Measurements from ENCODE around the gene TARDBP.
"Not testable (repeated sequence)": the region's sequence is repeated elsewhere in the genome, so short reads cannot be mapped to it uniquely, and the experiment has no call there.

TARDBP gene

DNA sequence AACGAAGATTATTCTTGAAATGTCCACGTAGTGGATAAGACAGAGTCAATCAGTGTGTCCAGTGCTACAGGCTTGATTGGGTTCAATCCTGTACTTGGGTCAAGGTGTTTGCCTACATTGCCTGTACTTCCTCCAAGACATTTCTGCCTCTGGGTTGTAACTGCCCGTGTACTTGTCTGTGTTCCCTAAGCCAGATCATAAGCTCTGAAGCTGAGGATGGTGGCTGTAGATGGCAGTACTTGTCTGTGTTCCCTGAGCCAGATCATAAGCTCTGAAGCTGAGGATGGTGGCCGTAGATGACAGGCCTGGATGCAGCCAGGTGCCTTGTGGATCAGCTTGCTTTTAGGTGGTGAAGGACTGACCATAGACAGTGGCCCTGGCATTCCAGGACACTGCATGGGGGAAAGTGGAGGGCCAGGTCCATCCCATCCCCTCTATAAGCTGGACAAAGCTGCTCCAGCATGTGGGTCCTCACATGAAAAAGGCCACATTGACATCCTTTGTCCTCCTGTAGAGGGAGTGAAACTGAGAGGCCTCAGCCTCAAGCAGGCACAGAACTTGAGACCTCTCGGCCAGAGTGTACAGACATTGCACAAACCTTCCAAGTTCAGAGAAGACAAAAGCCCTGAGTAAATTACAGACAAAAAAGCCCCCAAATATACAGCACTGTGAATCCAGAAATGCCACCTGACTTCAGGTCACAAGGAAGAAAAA is 49.4 kb downstream of the TARDBP start:
- no peak for DNase-seq

DNA sequence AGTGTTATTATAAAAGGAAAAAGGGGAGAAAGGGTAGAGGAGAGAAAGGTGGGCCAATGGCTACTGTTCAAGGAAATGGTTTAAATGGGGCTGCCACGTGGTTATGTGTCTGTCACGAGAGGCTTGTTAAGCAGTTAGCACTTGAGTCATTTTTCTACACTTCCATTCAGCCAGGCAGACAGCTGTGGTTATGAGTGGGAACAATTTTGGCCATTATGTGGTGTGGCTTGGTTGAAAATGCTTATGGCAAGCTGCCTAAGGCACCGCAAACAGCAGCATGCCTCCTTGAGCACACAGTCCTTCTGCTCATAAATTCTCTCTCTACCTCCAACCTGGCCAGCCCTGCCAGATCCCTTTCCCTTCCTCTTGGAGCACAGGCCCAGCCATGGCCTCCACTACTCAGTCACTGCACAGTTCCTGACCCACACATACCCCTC is 50.5 kb downstream of the TARDBP start:
- no peak for DNase-seq

- not testable (repeated sequence) for DNase-seq
Measured at GRCh38 chr1:11063937-11064537, 51.6 kb downstream of the TARDBP start.

GRCh38 chr1:11064942-11065341 is 52.5 kb downstream of the TARDBP start:
- no peak for DNase-seq

- no peak for DNase-seq
Measured at GRCh38 chr1:11065796-11066195, 53.3 kb downstream of the TARDBP start.

GRCh38 chr1:11067716-11068599 is 55.5 kb downstream of the TARDBP start:
- no peak for DNase-seq

- no peak for DNase-seq
Measured at GRCh38 chr1:11068600-11069473, 56.4 kb downstream of the TARDBP start.

DNA sequence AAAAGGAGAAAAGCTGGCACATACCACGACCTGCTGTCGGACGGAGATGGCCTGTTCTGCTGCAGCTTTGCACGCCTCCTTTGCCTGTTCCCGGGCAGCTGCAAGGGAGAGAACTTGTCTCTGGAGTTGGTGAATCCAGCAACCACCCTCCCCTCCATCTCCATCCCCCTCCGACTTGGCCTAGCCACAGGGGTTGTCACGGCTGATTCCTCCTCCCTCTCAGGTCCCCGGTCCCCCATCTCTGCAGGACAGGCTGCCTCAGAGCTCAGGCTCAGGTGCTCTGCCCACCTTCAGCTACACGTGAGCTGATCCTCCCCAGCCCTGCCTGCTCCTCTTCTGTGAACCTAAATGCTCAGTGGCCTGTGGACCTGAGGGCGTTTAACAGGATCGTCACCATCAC is 58.4 kb downstream of the TARDBP start:
- no peak for DNase-seq

DNA sequence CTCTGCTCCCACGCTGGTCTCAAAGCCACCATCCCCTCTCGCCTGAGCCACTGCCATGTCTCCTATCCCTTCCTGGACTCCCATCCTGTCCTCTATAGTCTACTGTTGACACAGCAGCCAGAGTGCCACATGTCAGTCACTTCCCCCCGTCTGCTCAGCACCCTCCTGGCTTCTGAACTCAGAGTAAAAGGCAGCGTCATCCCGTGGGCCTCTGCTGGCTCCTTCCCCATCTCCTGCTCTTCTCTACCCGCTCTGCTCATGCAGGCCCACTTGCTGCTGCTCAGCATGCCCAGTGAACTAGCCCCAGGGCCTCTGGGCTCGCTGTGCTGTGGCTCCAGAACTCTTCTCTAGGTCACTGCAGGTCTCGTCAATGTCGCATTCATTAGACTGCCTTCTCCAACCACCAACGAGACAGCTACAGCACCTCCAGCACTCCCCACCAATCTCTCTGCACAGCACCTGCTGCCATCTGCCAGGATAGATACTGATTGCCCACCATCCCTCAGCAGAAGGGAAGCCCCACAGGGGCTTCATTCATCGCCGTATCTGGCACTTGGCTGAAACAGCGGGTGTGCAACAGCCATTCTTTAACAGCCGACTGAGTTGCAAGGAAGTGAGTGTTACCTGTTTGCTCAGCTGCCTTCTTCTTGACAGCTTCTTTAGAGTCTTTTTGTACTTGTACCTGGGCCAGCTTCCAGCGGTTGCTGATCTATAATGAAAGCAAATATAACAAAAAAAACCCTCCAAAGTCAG is 59.2 kb downstream of the TARDBP start:
- DNase-seq: peak; percentile 58

DNA sequence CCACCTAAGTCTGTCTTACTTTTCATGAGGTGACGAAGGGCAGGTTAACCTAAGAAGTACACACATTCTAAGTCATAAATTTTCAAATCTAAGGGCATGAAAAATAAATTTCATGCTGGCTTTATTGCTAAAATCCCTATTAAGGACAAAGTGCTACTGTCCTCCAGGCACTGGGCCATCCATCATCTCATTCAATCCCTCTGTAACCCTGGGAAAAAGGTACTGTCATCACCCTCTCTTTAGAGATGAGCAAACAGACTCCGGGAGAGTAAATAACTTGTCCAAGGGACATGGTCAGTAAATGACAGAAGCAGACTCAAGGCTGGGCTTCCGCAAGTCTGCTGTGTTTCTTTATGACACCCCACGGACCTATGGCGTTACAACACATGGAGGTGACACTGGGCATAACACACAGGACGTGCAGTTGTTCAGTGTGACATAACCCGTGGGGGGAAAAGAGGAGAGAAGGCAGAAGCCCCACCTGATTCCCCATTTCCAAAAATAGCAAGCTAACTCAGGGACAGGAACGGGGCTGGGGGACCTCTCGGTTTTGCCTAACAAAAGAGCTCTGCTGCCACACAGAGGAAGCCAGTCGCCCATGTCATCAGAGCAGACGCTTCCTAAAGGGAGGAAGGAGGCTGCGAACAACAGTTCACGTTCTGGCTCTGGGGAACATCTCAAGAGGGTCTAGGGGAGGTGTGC is 59.9 kb downstream of the TARDBP start:
- peak; percentile 83 for DNase-seq

- not testable (repeated sequence) for DNase-seq
Measured at GRCh38 chr1:11073398-11073797, 60.9 kb downstream of the TARDBP start.

All from NCI-H510A (cell line).